NCI-H510A treated with DMSO at 0.1 percent for 48 hours (cell line): Measurements from ENCODE around the gene EEF1A2.

Experiments
- DNase-seq: peaks from one replicate; lab custom pipeline; 2025; lab: John Stamatoyannopoulos, UW

The EEF1A2 gene

DNA sequence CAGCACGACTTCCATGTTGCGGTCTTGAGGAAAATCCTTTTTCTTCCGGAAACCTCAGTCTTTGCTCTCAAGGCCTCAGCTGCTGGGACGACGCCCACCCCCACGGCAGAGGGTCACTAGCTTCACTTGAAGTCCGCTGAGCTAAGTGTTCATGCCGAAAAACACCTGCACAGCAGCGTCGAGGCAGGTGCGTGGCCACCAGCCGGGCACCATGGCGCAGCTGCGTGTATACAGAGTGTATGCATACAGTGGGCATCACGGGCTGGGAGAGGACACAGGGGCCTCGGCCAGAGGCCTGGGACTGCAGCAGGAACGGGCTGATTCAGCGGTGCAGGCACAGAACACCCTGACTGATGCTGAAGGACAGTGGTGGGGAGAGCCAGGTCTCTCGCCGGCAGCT is 46.5 kb downstream of the EEF1A2 start:
- no peak for DNase-seq

GRCh38 chr20:63451821-63452220 is 47.1 kb downstream of the EEF1A2 start:
- DNase-seq: no peak

GRCh38 chr20:63449796-63450730 is 48.8 kb downstream of the EEF1A2 start:
- DNase-seq: no peak

GRCh38 chr20:63449025-63449424 is 49.9 kb downstream of the EEF1A2 start:
- DNase-seq: no peak

DNA sequence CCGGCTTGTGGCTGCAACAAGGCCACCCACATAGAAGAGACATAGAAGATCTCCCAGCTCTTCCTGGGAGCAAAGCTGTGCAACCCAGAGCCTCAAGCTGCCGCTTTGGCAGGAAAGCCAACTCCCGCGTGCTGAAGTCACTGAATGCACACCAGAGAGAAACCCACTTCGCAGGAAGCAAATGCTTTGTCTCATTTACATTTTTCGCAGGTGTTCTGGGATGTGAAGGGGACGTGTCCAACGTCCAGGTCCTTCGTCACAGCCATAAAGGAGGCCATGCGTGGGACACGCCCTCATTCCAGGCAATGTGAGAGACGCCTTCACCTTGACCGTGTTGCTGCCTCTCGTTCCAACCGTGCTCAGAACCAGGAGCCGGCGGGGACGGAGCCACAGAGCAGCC is 50.9 kb downstream of the EEF1A2 start:
- no peak for DNase-seq

DNA sequence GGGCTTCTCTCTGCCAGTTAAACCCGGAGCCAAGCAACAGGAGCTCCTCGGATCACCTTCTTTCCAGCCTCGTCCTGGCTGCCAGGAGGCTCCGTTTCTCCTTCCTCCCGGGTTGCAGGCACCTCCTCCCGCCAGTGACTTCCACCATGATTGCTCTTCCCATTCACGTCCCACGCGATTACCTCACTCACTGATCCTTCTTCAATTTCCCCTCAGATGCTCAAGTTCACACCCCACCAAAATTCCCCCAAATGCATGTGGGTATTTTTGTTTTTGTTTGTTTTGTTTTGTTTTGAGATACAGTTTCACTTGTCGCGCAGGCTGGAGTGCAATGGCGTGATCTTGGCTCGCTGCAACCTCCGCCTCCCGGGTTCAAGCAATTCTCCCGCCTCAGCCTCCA is 51.6 kb downstream of the EEF1A2 start:
- DNase-seq: no peak

GRCh38 chr20:63446216-63447024 is 52.5 kb downstream of the EEF1A2 start:
- DNase-seq: no peak

GRCh38 chr20:63445075-63445734 is 53.7 kb downstream of the EEF1A2 start:
- no peak for DNase-seq

- no peak for DNase-seq
These were observed 54.3 kb downstream of the EEF1A2 start for GRCh38 chr20:63444548-63444947.

DNA sequence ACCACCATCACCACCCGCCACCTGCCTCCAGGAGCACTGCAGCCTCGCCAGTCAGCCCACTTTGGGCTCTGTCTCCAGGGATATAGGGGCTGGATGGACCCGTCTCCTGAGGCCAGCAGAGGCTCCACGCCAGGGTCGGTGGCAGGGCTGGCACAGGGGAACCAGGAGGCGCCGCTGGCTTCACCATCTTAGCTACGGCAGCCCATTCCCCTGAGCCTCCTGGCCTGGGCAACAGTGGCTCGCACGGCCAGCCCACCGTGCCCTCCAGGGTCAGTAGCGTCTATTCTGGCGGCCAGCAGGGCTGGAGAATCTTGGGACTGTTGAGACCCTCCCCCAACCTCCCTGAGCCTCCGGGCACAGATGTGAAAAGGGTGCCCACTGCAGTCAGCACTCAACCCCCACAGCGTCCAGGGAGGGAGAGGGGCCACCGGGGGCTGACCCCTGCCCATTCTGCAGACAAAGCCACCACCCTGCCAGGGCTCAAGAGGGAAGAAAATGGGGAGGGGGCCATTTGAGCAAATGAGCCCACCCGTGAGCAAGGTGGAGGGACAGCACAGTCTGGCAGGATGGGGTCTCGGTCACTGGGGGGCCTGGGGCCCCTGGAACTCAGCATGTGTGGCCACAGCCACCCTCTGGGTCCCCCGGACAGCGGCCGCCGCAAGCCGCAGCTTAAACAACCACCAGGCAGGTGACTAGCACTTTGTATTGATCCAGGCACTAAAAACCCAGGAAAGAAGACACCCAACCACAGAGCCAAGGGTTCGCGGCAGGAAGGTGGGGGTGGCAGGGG is 55.1 kb downstream of the EEF1A2 start:
- no peak for DNase-seq

DNA sequence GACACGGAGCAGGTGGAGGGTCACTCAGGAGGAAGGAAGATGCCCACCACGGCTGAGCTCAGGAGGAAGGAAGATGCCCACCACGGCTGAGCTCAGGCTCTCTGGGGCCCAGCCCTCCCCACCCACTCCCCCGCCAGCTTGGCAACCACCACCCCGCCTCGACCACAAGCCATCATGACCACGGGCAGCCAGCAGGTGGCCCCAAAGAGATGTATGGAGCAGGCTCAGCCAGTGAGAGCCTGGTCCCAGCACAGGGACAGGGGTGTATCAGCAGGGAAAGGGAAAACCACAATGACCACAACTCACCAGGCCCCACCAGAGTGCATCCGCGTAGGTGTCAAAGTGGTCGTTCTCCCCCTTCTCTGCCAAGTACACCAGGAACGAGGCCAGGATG is 56.8 kb downstream of the EEF1A2 start:
- no peak for DNase-seq

- DNase-seq: no peak
These were observed 57.5 kb downstream of the EEF1A2 start for GRCh38 chr20:63441136-63442099.

- DNase-seq: no peak
These were observed 58.4 kb downstream of the EEF1A2 start for GRCh38 chr20:63440366-63440955.

DNA sequence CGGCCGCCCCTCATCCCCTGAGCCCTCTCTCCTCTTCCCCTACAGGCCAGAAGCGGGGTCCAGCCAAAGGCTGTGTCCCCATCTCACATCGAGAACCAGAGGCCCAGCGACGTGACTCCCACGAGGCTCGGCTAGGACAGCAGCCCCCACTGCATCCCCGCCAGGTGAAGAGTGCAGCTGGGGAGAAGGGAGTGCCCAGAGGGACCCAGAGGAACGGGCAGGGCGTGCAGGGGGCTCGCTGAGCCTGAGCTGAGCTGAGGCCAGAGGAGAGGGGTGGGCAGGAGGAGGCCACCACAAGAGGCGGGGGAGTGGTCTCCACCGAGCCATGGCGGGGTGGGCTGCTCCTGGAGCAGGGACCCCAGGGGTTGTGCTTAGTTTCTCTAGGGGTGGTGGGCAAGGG is 59.0 kb downstream of the EEF1A2 start:
- no peak for DNase-seq

DNA sequence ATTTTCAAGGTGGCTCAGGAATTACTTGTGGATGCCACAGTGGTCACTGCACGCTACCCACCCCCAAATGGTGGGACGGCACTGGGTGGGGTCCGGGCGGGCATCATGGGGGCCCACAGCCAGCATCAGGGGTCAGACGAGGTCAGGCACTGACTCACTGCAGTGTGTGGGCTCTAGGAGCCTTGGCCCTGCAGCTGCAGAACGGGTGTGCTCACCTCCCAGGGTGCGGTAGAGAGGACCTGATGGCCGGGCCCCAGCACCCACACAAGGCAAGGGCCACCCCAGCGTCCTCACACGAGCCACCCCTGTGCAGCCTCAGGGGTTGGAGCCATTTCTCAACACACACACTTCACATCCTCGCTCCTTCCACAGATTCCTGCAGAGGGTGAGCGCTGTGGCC is 60.8 kb downstream of the EEF1A2 start:
- DNase-seq: no peak
